Keratinocyte (primary cell): Measurements from ENCODE around the gene HIGD2A. TPM values are rescaled to one million over a fixed set of nuclear protein-coding genes. Genes with fewer than 3 reads are reported as not detected.

Experiments used
- DNase-seq: peaks from one replicate; pipeline ENCODE4 v3.0.0-alpha.2; 2011; ENCODE audit warnings: low read depth, missing footprints, low spot score
- FAIRE-seq: peaks from 2 replicates; lab custom pipeline; 2011; peaks lifted over from hg19 to GRCh38; lab: Jason Lieb, UNC
- H2AFZ ChIP-seq: 2 replicates; pipeline ENCODE4 v1.6.0; 2012; ENCODE audit warnings: low read length, control low read depth, inconsistent platforms; ENCODE audit not compliant: control insufficient read depth
- H3K27ac ChIP-seq: 2 replicates; pipeline ENCODE4 v1.5.1; 2011; ENCODE audit warnings: low read length; ENCODE audit not compliant: control insufficient read depth, insufficient read depth
- H3K27me3 ChIP-seq: 3 replicates; pipeline ENCODE4 v1.6.0; 2011; ENCODE audit warnings: low read length; ENCODE audit not compliant: control insufficient read depth, insufficient read depth; ENCODE audit errors: extremely low read depth
- H3K36me3 ChIP-seq, 2 experiments: 2 replicates in 1 of 2; 3 replicates in 1 of 2; pipeline ENCODE4 v1.5.1; 2011; ENCODE audit warnings: low read length in 2 of 2, mild to moderate bottlenecking in 1 of 2; ENCODE audit not compliant: control insufficient read depth in 2 of 2, insufficient read depth in 2 of 2; ENCODE audit errors: extremely low read depth in 1 of 2
- H3K4me1 ChIP-seq: 3 replicates; pipeline ENCODE4 v1.5.1; 2011; ENCODE audit warnings: low read length; ENCODE audit not compliant: control insufficient read depth, insufficient read depth; ENCODE audit errors: extremely low read depth
- H3K4me2 ChIP-seq: 3 replicates; pipeline ENCODE4 v1.6.0; 2011; ENCODE audit warnings: low read depth, low read length; ENCODE audit not compliant: control insufficient read depth, insufficient read depth; ENCODE audit errors: extremely low read depth
- H3K4me3 ChIP-seq, 3 experiments: fragments of 200-600 bp in 1 of 3; sonication (generic) in 1 of 3; 2 replicates in 2 of 3; 3 replicates in 1 of 3; pipeline ENCODE4 v1.5.1; 2011 to 2016; ENCODE audit warnings: low read length in 3 of 3, mild to moderate bottlenecking in 3 of 3, control low read depth in 2 of 3, inconsistent platforms in 1 of 3, low read depth in 1 of 3, mixed read lengths in 1 of 3, mixed run types in 1 of 3, moderate library complexity in 1 of 3; ENCODE audit not compliant: control insufficient read depth in 2 of 3, insufficient read depth in 2 of 3; ENCODE audit errors: extremely low read depth in 1 of 3
- H3K79me2 ChIP-seq: 2 replicates; pipeline ENCODE4 v1.6.0; 2012; ENCODE audit warnings: low read length; ENCODE audit not compliant: control insufficient read depth, insufficient read depth
- H3K9ac ChIP-seq: 3 replicates; pipeline ENCODE4 v1.6.0; 2011; ENCODE audit warnings: low read length; ENCODE audit not compliant: control insufficient read depth, insufficient read depth; ENCODE audit errors: extremely low read depth
- H3K9me1 ChIP-seq: 3 replicates; pipeline ENCODE4 v1.6.0; 2011; ENCODE audit warnings: low read length; ENCODE audit not compliant: control insufficient read depth, insufficient read depth; ENCODE audit errors: extremely low read depth
- H3K9me3 ChIP-seq: 2 replicates; pipeline ENCODE4 v1.5.1; 2012; ENCODE audit warnings: low read depth, low read length; ENCODE audit not compliant: control insufficient read depth
- H4K20me1 ChIP-seq: 3 replicates; pipeline ENCODE4 v1.6.0; 2011; ENCODE audit warnings: low read length; ENCODE audit not compliant: control insufficient read depth, insufficient read depth; ENCODE audit errors: extremely low read depth
- CTCF ChIP-seq, 3 experiments: IDR thresholded peaks in 1 of 3; conservative IDR thresholded peaks in 1 of 3; optimal IDR thresholded peaks in 1 of 3; 2 replicates in 2 of 3; 3 replicates in 1 of 3; pipeline versions ENCODE3 to v1.5.1; 2011; ENCODE audit warnings: low read length in 3 of 3, mild to moderate bottlenecking in 3 of 3, moderate library complexity in 2 of 3, control low read depth in 1 of 3, inconsistent platforms in 1 of 3; ENCODE audit not compliant: insufficient read depth in 2 of 3; ENCODE audit errors: extremely low read depth in 1 of 3
- EZH2 ChIP-seq: IDR thresholded peaks from one replicate; pipeline ENCODE4 v1.6.1; 2012; ENCODE audit warnings: inconsistent platforms, mild to moderate bottlenecking, low read length, moderate library complexity
- dilution Hi-C: fragments of 300-500 bp; cut with MboI; formaldehyde crosslinking; loops from one replicate; pipeline ENCODE4 v1.7.0; 2020; ENCODE audit warnings: low sequenced_read_pairs; ENCODE audit not compliant: extremely low pct_ligation_motif_present
- polyA plus RNA-seq, 5 experiments: library from polyadenylated mRNA; depleted of rRNA in 3 of 5; stranded (reverse) in 3 of 5; stranded (forward) in 1 of 5; unstranded in 1 of 5; fragments of >200 nt; gene quantifications; 1 replicate in 1 of 5; 2 replicates in 3 of 5; 3 replicates in 1 of 5; pipeline versions ENCODE4 v1.2.1 to v1.2.3, GENCODE V29; 2011 to 2012; ENCODE audit warnings: missing spikeins in 2 of 5, low read depth in 1 of 5, low replicate concordance in 1 of 5

Gene HIGD2A
- polyA plus RNA-seq, 1 donor (not counting 4 experiments of a cell fraction or from before 2014, with no cell fraction given) = 74.6 TPM

GRCh38 chr5:176418251-176418650 lies 29.7 kb downstream of the HIGD2A start:
- H3K36me3 ChIP-seq = no peaks in the 10 kb centered on the region
- H3K9ac ChIP-seq = peak overlapping the region; percentile 53
- no peak for TF ChIP-seq CTCF (optimal IDR thresholded peaks at IDR 0.05 in 1 of 3, IDR thresholded peaks at IDR 0.05 in 1 of 3, conservative IDR thresholded peaks at IDR 0.05 in 1 of 3; ENCODE audit: extremely low read depth in 1 of 3, insufficient read depth in 2 of 3, low read length in 3 of 3)
- dilution Hi-C loops = no loop called here
- H3K9me1 ChIP-seq = no peaks in the 10 kb centered on the region
- H3K27ac ChIP-seq = peak overlapping the region; percentile 77
- no peaks in the 10 kb centered on the region for H3K27me3 ChIP-seq
- no peak overlapping the region for H3K4me3 ChIP-seq
- H3K79me2 ChIP-seq = peaks cover 29% of the 10 kb centered on the region
- H3K4me2 ChIP-seq = peak overlapping the region; percentile 27
- no peaks in the 10 kb centered on the region for H3K9me3 ChIP-seq
- peaks cover 39% of the 10 kb centered on the region for H3K4me1 ChIP-seq
- FAIRE-seq = no peak
- H2AFZ ChIP-seq = no peak overlapping the region
- DNase-seq = no peak
- no peaks in the 10 kb centered on the region for H4K20me1 ChIP-seq

- Histone ChIP-seq H3K4me3 (no peak overlapping the region), H3K36me3 (no peaks in the 10 kb centered on the region), H3K79me2 (peaks cover 12% of the 10 kb centered on the region), H3K27me3 (no peaks in the 10 kb centered on the region), H3K4me2 (no peak overlapping the region), H2AFZ (no peak overlapping the region), H3K27ac (no peak overlapping the region), H3K9me1 (no peaks in the 10 kb centered on the region), H3K9ac (no peak overlapping the region), H3K9me3 (no peaks in the 10 kb centered on the region), H3K4me1 (peaks cover 24% of the 10 kb centered on the region), H4K20me1 (no peaks in the 10 kb centered on the region)
- DNase-seq (no peak), FAIRE-seq (no peak)
- dilution Hi-C loops = no loop called here
- TF ChIP-seq CTCF (optimal IDR thresholded peaks at IDR 0.05 in 1 of 3, IDR thresholded peaks at IDR 0.05 in 1 of 3, conservative IDR thresholded peaks at IDR 0.05 in 1 of 3; ENCODE audit: extremely low read depth in 1 of 3, insufficient read depth in 2 of 3, low read length in 3 of 3) (no peak), EZH2 (no peak)
These were observed 31.5 kb downstream of the HIGD2A start for GRCh38 chr5:176420086-176420485.
